22Rv1 (cell line): ENCODE results near the gene FGGY.

Experiments used
- H3K27ac ChIP-seq: fragments of 450-650 bp; 2 replicates; pipeline ENCODE4 v1.5.1; 2017
- ZFX ChIP-seq: fragments of 450-650 bp; IDR thresholded peaks from 2 replicates; pipeline ENCODE4 v1.6.1; 2017; ENCODE audit warnings: antibody characterized with exemption, borderline replicate concordance
- TF ChIP-seq, protein P1 (sequence below): fragments of 450-650 bp; IDR thresholded peaks from 2 replicates; pipeline ENCODE4 v1.5.1; 2017; ENCODE audit warnings: mild to moderate bottlenecking

FGGY gene

DNA sequence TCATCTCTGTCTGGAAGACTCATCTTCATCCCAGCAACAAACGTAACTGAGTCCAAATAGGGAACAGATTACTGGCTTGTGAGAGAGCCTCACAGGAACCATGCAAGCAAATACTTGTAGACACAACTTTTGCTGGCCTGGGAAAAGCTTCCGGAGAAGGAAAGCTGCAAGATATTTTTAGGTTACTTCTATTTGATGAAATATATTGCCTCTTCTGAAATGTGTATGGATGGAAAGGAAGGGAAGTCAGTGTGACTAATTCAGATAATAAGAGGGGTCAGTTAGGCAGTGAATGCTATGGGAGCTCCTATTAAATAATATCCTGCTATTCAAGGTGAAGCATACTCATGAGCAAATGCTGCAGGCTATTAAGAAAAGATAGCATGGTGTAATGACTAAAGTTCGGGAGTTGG lies 20.4 kb upstream of the FGGY start:
- TF ChIP-seq, protein P1, sequence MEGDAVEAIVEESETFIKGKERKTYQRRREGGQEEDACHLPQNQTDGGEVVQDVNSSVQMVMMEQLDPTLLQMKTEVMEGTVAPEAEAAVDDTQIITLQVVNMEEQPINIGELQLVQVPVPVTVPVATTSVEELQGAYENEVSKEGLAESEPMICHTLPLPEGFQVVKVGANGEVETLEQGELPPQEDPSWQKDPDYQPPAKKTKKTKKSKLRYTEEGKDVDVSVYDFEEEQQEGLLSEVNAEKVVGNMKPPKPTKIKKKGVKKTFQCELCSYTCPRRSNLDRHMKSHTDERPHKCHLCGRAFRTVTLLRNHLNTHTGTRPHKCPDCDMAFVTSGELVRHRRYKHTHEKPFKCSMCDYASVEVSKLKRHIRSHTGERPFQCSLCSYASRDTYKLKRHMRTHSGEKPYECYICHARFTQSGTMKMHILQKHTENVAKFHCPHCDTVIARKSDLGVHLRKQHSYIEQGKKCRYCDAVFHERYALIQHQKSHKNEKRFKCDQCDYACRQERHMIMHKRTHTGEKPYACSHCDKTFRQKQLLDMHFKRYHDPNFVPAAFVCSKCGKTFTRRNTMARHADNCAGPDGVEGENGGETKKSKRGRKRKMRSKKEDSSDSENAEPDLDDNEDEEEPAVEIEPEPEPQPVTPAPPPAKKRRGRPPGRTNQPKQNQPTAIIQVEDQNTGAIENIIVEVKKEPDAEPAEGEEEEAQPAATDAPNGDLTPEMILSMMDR, result no peak
- TF ChIP-seq ZFX, result no peak
- H3K27ac ChIP-seq, result no peak overlapping the region

DNA sequence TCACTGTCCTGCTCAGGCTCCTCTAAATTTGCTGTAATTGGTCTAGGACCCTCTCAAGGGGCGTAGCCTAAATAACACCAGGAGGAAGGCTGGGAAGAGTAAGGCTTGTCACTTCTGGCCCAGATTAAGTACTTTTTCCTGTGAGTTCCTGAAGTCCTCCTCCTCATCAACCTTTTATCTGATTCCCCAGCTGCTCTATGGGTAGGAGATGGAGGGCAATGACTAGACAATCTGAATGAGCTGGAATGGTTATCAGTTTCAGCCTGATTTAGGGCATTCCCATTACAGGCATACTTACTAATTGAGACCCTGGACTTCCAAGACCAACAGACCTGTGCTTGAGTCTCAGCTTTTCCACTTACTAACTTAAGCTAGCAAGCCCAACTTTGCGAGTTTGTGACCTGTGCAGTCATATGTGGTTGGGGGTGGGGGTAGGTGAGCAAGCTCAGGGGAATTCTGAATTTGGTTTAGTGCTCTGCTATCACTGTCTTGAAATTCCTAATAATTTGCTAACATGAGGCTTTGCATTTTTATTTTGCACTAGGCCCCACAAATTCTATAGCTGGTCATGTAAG lies 18.0 kb upstream of the FGGY start:
- no peak for TF ChIP-seq ZFX
- TF ChIP-seq, protein P1, result no peak
- H3K27ac ChIP-seq, result no peak overlapping the region

DNA sequence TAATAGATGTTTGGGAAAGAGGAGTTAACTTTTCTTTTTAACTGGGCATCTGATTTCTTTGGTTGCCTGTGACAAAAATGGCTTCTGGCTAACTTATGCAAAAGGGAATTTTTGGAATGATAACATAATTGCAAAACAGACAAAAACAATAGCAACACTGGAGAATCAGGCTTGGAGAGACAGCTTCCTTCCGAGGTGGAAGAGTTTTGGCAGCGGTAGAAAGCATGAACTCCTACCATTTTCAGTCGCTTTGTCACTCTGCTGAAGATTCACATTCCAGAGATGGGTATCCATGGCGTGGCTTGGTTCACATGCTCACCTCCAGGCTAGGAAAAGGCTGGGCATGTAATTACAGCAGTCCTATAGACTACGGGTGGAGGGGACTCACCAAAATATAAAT lies 17.2 kb upstream of the FGGY start:
- no peak overlapping the region for H3K27ac ChIP-seq
- TF ChIP-seq, protein P1, result no peak
- no peak for TF ChIP-seq ZFX

DNA sequence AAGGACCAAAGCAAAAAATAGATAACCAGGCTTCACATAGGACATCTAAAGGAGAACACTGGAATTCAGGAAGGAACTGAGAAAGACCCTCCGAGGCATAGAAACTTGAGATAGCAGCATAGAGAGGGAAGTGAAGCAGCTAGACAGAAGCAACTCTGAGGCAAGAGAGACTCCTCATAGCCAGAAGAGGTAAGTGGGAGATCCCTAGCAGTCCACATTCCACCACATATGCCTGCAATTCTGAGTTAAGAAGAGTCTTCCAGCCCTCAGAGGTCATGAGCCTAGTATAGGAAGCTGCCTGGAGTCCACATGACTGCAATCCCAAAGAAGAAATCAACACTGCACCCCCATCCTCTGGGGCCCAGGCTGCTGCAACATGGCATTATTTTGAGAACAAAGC lies 13.9 kb upstream of the FGGY start:
- TF ChIP-seq ZFX, result no peak
- TF ChIP-seq, protein P1, result no peak
- no peak overlapping the region for H3K27ac ChIP-seq

DNA sequence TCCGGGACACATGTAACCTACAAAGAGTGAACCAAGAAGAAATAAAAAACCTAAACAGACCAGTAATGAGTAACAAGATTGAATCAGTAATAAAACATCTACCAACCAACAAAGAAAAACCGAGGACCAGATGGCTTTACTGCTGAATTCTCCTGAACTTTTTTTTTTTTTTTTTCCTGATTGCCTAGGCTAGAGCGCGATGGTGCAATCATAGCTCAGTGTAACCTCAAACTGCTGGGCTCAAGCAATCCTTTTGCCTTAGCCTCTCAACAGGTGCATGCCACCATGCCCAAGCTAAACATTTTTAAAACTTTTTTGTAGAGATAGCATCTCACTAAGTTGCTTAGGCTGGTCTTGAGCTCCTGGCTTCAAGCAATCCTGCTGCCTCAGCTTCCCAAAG lies 11.2 kb upstream of the FGGY start:
- H3K27ac ChIP-seq, result peak overlapping the region; percentile 24
- TF ChIP-seq, protein P1, result no peak
- TF ChIP-seq ZFX, result no peak

DNA sequence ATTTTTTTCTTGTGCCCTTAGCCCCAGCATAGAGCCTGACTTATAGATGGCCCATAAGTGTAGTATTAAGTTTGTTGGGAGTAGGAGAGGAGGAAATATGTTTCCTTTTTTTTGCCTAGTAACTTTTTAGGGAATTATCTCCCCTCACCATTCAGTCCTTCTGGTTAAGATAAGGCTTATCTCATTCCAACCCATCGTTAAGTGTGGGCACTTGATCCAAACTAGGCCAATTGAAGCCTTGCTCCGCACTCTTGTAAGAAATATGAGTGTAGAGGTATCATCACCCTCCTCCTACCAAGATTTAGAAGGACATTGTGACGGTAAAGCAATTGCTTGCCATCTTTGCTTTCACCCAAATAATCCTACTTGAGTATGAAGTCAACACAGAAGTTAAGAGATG lies 8.8 kb upstream of the FGGY start:
- H3K27ac ChIP-seq, result no peak overlapping the region
- TF ChIP-seq, protein P1, result no peak
- TF ChIP-seq ZFX, result no peak

DNA sequence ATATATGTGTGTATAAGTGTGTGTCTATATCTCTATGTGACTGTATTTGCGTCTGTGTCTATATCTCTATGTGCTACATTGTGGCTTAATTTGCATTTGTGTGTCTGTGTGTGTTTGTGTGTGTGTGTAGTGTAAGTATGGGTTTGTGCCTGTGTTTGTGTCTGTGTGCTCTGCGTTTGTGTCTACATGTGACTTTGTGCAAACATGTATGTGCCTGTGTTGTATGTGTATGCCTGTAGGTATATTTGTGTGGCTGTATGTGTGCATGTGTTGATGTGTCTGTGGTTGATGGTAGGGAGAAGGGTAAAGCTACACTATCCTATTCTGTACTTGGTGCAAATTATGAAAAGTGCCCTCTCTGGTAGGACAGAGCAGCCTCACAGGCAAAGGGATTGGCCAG lies 7.3 kb upstream of the FGGY start:
- TF ChIP-seq ZFX, result no peak
- TF ChIP-seq, protein P1, result no peak
- H3K27ac ChIP-seq, result no peak overlapping the region
